HG02678 (cell line): ENCODE measurements around the gene PYY.

ENCODE experiments used
- ATAC-seq: cut with Tn5 transposase; IDR thresholded peaks from one replicate; pipeline ENCODE4 v1.9.1; 2021; ENCODE audit warnings: mild to moderate bottlenecking, moderate library complexity; ENCODE audit not compliant: unreplicated experiment

The PYY gene

GRCh38 chr17:43917348-43918025 is 36.3 kb downstream of the PYY start:
- ATAC-seq = peak; percentile 44

DNA sequence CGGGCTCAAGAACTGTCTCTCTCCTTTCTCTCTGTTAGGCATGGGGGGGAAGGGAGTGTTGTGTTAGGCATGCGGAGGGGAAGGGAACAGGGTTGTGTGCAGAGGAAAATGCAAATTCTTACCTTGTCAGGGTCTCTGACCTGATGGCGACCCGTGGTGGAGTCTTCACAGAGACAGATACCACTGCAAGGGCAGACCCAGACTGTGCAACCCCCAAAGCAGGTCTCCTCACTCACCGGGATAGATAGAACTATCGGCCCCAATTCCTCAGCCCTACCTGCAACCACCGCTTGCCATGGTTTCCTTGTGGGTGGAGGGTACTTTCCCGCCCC is 36.8 kb downstream of the PYY start:
- ATAC-seq = peak; percentile 3

- no peak for ATAC-seq
Measured at GRCh38 chr17:43916385-43916784, 37.4 kb downstream of the PYY start.

DNA sequence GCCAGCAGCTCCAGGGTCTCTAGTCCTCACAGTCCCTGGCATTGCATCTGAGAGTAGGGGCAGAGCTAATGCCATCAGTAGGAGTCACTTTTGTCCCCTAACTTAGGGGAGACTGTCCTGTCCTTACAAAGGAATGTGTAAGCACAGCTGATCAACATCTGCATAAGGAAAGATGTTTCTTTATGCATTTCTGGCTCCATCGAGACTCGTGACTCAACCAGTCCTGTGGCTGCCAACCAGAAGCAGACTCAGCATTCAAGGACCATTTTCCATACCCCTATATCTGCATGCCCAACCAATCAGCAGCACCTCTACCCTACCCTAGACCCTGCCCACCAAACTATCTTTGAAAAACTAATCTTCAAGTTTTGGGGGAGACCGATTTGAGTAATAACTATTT is 38.2 kb downstream of the PYY start:
- no peak for ATAC-seq

DNA sequence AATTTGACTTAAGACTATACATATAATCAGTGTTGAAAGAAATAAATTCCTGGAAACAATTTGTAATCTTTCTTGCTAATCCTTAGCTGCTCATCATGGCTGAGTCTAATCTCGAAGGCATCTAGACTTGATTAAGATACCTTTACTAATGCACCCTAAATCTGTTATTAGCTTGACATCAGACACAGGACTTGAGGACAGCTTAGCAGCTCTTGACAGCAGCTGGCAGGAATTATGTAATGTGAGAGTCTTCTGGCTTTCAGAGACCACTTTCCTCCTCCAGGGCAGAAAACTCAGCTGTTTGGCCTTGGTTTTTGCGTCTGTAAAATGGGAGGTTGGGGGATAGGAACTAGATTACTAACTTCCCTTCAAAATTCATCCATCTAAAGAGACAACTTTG is 39.3 kb downstream of the PYY start:
- no peak for ATAC-seq

DNA sequence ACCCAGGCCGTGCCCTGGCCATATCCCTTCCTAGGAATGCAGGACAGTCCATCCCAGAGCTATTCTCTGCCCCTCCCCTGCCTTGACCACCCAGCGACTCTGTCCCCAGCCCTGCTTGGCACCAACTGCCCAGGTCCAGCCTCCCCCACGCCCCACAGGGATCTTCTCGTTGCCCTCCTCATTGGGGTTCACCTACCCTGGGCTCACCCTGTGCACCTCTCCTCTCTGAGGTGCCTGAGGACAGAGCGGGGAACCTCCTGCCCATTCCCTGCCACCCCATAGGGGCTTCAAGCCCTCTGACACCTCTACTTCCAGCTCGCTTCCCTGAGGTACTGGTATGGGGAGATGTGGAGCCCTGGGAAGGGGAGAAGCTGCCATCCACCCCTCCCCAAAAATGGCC is 40.2 kb downstream of the PYY start:
- no peak for ATAC-seq

DNA sequence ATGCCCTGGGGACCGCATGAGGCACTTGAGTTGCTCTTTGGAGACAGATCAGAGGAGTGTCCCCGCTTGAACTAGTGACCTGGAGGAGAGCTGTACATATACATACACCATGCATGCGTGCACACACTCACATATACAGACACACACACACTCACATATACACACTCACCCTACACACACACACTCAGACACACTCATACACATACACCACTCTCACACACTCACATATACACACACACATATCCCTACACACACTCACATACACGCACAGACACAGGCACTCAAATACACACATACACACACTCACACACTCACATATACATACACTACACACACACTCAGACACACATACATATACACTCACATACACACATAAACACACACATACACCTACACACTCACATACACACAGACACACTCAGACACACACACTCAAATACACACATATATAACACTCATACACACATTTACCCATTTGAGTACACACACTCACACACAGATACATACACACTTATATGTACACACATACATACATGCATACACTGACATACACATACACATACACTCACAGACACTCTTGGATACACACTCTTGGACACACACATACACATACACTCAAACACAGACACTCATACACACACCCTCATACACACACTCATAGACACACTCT is 41.0 kb downstream of the PYY start:
- ATAC-seq = no peak

DNA sequence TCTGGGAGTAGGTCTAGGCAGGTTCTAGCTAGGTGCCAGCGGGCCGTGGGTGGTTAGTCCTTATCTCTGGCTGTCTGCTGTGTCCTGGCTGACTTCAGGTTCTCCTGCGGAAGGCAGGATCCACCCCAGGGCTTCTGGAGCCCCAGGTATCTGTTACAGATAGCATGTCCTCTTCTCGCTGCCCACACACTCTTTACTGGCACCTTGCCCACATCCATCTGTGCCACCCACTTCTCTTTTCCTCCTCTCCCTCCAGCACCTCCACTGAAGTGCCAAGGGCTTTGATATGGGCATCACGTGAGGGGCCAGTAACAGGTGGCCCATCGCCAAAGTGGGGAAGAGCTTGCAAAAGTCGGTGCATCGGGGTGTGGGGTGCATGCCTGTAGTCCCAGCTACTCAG is 41.8 kb downstream of the PYY start:
- no peak for ATAC-seq

- no peak for ATAC-seq
Measured at GRCh38 chr17:43909537-43910231, 44.1 kb downstream of the PYY start.

DNA sequence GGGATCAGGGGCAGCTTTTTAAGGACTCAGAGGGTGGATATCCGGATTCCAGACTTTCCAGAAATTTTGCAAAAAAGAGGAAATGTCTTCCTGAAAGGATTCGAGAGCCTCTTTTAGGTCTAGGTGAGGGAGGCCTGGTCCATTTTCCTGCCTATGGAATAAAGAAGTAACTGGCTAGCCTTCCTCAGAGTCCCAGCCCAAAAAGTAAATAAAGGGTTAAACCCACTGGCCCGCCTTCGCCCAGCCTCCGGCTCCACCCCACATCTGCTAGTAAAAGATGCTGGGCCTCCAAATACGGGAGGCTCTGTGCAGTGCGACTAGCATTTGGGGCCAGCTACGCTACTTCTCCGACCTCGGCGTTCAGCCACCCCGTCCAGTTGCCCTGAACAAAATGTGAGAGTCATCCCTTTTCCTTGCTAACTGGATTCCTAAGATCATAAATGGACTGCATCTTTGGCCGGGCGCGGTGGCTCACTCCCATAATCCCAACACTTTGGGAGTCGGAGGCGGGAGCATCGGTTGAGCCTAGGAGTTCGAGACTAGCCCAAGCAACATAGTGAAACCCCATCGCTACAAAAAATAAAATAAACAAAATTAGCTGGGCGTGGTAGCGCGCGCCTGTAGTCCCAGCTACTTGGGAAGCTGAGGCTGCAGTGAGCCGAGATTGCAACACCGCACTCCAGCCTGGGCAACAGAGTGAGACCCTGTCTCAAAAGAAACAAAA is 45.6 kb downstream of the PYY start:
- ATAC-seq = no peak

- no peak for ATAC-seq
Measured at GRCh38 chr17:43907425-43907981, 46.2 kb downstream of the PYY start, which contains the start of gene MPP2. MPP2 (minus strand) TSS chr17:43907536; CDS start chr17:43904460, 3,076 bp downstream.

DNA sequence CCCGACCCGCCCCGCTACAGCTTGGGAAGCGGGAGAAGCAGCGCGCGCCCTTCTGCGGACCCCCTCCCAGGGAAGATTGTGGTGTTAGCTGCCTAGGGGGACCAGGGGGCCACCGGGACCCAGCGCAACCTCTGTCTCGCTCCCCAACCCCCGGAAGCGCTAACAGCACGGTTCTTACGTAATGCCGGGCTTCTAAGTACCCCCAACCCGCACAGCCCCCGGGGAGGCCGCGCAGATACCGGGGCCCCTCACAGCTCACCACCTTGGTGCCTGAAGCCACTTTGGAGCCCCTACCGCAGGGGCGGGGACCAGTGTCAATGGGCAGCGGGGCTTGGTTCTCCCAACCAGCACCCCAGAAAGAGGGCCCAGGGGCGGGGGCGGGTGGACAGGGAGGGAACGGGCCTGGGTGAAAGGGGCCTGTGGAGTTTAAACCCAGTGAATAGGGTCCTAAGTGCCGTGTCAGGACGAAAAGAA is 46.8 kb downstream of the PYY start:
- ATAC-seq = no peak

DNA sequence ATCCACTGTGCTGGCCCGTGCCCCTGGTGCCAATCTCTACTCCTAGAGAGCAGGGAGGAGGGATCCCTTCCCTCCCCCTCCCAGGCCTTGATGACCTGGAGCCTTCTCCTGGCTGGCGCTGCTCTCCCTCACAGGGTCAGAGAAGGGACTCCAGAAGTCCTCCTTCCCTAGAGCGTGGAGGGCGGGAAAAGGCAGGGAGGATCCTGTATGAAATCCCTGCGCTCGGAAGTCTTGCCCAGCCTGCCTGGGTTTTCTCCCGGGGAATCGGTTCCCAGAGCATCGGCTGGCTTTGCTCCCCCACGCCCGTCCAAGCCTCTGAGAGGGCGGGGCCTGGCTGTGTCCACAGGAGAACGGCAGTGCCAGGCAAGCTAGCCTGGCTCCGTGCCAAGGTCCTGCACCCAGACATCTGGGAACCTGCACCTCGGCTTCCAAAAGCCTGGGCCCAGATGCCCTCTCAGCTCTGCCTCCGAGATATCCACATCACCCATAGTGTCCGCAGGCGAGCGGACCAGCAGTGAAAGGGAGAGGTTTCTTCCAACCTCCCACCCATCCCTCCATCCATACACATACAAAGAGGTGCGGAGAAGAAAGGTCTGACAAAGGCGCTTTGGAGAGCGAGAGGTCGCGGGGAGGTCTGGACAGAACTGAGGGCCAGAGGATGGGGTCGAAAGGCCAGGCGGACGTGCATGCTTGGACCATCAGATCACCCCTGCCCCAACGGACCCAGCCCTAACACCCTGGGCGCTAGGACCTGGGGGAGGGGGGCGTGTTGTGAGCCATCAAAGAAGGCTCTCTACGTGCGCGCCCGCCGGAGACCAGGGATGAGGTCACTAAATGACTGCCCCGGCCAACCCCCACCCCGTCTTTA is 47.5 kb downstream of the PYY start:
- no peak for ATAC-seq

- no peak for ATAC-seq
Measured at GRCh38 chr17:43905400-43905984, 48.2 kb downstream of the PYY start.
